ENCODE data around the gene XRCC1.

The XRCC1 gene

DNA sequence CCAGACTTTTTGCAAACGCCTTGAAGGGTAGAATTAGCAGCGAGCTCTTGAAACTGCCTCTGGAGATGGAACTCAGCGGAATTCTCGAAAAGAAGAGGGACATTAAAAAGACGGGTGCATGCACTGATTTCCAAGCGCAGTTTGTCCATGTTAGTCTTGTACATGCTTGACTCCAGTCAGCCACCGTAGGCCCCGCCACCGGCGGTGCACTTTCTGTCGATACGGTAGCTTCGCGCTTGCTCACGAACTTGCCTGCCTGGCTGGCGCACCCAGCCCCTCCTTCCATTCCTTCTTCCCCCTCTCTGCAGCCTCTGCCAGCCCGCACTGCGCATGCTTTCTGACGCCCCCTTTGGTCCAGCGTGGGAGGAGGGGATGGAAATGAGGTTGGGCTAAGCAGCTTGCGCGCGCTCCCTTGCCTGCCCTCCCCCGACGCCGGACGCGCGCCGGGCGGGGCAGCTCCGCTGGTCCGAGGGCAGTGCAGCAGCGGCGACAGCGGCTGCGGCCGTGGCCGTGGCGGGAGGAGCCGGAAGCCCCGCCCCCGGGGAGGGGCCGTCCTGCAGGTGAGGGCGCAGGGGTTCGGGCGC lies 42.3 kb downstream of the XRCC1 start, which contains the start of gene ZNF575:
Gene ZNF575 (plus strand): TSS at position 227 of the 584 bp plus-strand sequence. CDS start 1,235 bp downstream, outside the sequence.
- peak; percentile 85 for DNase-seq (ENCODE audit: low read depth, low spot score)
- peaks cover 10% of the 10 kb centered on the region for H3K36me3 ChIP-seq (ENCODE audit: insufficient read depth, insufficient read length, low read length)
- peaks cover 10% of the 10 kb centered on the region for H3K4me1 ChIP-seq (ENCODE audit: insufficient read depth, insufficient read length)
- no peak for TF ChIP-seq SUZ12 (IDR thresholded peaks at IDR 0.05; ENCODE audit: extremely low read depth, insufficient read depth, insufficient read length)
- no peak for TF ChIP-seq YY1 (IDR thresholded peaks at IDR 0.05; ENCODE audit: insufficient read depth, insufficient read length)
- TF ChIP-seq ZNF274 (IDR thresholded peaks at IDR 0.05; ENCODE audit: low read depth, low read length): no peak
- H3K9ac ChIP-seq (ENCODE audit: insufficient read length, low read depth): peak within 1 kb of the TSS; percentile 80
- H3K9me3 ChIP-seq (ENCODE audit: insufficient read depth, low read length): no peaks in the 10 kb centered on the region
- H3K4me3 ChIP-seq (ENCODE audit: insufficient read length, low read depth): peak within 1 kb of the TSS; percentile 56
- no peaks in the 10 kb centered on the region for H3K27me3 ChIP-seq (ENCODE audit: insufficient read depth, insufficient read length)

DNA sequence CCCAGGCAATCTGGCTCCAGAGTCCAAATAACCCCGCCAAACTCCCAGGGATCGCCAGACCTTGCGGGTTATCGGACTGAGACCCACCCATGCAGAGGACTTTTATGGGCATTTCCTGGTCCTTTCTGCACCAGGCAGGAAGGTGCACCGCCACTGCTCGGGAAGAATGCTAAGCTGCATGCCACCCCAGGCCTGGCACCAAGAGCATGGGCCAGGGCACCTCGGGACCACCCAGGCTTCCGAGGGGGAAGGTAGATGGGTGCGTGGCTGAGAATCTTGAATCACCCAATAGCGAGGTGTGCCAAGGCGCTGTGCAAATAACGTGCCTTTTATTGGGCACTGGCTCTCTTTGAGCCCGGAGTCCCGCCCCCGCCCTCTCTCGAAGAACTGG lies 42.8 kb downstream of the XRCC1 start:
- Histone ChIP-seq H3K4me1 (ENCODE audit: insufficient read depth, insufficient read length) (peaks cover 10% of the 10 kb centered on the region), H3K27me3 (ENCODE audit: insufficient read depth, insufficient read length) (no peaks in the 10 kb centered on the region), H3K9me3 (ENCODE audit: insufficient read depth, low read length) (no peaks in the 10 kb centered on the region), H3K4me3 (ENCODE audit: insufficient read length, low read depth) (peak overlapping the region; percentile 56), H3K36me3 (ENCODE audit: insufficient read depth, insufficient read length, low read length) (peaks cover 6% of the 10 kb centered on the region), H3K9ac (ENCODE audit: insufficient read length, low read depth) (peak overlapping the region; percentile 80)
- DNase-seq (ENCODE audit: low read depth, low spot score): no peak
- TF ChIP-seq SUZ12 (IDR thresholded peaks at IDR 0.05; ENCODE audit: extremely low read depth, insufficient read depth, insufficient read length) (no peak), YY1 (IDR thresholded peaks at IDR 0.05; ENCODE audit: insufficient read depth, insufficient read length) (no peak), ZNF274 (IDR thresholded peaks at IDR 0.05; ENCODE audit: low read depth, low read length) (no peak)

- Histone ChIP-seq H3K27me3 (ENCODE audit: insufficient read depth, insufficient read length) (peaks cover 8% of the 10 kb centered on the region), H3K9me3 (ENCODE audit: insufficient read depth, low read length) (no peaks in the 10 kb centered on the region), H3K4me1 (ENCODE audit: insufficient read depth, insufficient read length) (no peaks in the 10 kb centered on the region), H3K9ac (ENCODE audit: insufficient read length, low read depth) (no peak overlapping the region), H3K36me3 (ENCODE audit: insufficient read depth, insufficient read length, low read length) (peaks cover under 1% of the 10 kb centered on the region), H3K4me3 (ENCODE audit: insufficient read length, low read depth) (no peak overlapping the region)
- no peak for DNase-seq (ENCODE audit: low read depth, low spot score)
- TF ChIP-seq YY1 (IDR thresholded peaks at IDR 0.05; ENCODE audit: insufficient read depth, insufficient read length) (no peak), ZNF274 (IDR thresholded peaks at IDR 0.05; ENCODE audit: low read depth, low read length) (no peak), SUZ12 (IDR thresholded peaks at IDR 0.05; ENCODE audit: extremely low read depth, insufficient read depth, insufficient read length) (no peak)
These were observed 47.3 kb downstream of the XRCC1 start for GRCh38 chr19:43527860-43528622.

DNA sequence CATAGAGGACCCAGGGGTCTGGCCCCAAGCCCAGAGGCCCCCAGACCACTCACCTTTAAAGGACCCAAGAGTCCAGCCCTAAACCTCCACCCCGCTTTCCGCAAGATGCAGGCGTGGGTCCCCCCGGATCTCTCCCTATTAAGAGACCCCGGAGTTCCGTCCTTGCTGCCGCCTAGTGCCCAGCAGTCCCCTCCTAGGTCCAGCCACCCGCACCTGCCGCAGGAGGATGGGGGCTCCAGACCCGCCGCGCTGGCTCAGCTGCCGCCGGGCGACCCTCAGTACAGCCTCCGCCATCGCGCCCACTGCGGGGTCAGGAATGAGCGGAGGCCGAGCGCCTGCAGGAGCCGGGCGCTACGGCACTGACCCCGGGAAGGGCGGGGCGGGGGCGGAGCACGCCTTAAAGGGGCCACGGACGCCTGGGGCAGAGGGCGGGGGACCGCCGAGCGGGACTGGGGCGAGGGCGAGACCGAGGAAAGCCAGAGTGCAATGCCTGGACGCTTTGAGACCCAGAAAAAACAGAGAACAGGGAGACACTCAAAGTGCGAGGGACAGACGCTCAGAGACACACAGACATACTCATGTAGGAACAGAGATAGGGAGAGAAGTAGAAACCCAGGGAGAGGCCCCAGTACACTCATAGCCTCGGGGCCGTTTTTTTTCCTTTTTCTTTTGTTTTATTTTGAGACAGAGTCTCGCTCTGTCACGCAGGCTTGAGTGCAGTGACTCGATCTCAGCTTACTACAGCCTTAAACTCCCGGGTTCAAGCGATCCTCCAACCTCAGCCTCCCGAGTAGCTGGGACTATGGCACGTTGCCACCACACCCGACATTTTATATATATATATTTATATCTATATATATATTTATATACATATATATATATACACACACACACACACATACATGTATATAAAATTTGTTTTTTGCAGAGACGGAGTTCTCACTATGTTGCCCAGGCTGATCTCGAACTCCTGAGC lies 48.2 kb downstream of the XRCC1 start, which contains the start of gene ETHE1:
Gene ETHE1 (minus strand): TSS at position 318 of the 976 bp plus-strand sequence. CDS start 24 bp downstream, at position 294.
- no peaks in the 10 kb centered on the region for H3K4me1 ChIP-seq (ENCODE audit: insufficient read depth, insufficient read length)
- peaks cover 3% of the 10 kb centered on the region for H3K36me3 ChIP-seq (ENCODE audit: insufficient read depth, insufficient read length, low read length)
- peak within 1 kb of the TSS; percentile 84 for H3K4me3 ChIP-seq (ENCODE audit: insufficient read length, low read depth)
- H3K9ac ChIP-seq (ENCODE audit: insufficient read length, low read depth): peak within 1 kb of the TSS; percentile 93
- no peak for DNase-seq (ENCODE audit: low read depth, low spot score)
- no peaks in the 10 kb centered on the region for H3K9me3 ChIP-seq (ENCODE audit: insufficient read depth, low read length)
- TF ChIP-seq SUZ12 (IDR thresholded peaks at IDR 0.05; ENCODE audit: extremely low read depth, insufficient read depth, insufficient read length): no peak
- TF ChIP-seq YY1 (IDR thresholded peaks at IDR 0.05; ENCODE audit: insufficient read depth, insufficient read length): no peak
- peaks cover 8% of the 10 kb centered on the region for H3K27me3 ChIP-seq (ENCODE audit: insufficient read depth, insufficient read length)

DNA sequence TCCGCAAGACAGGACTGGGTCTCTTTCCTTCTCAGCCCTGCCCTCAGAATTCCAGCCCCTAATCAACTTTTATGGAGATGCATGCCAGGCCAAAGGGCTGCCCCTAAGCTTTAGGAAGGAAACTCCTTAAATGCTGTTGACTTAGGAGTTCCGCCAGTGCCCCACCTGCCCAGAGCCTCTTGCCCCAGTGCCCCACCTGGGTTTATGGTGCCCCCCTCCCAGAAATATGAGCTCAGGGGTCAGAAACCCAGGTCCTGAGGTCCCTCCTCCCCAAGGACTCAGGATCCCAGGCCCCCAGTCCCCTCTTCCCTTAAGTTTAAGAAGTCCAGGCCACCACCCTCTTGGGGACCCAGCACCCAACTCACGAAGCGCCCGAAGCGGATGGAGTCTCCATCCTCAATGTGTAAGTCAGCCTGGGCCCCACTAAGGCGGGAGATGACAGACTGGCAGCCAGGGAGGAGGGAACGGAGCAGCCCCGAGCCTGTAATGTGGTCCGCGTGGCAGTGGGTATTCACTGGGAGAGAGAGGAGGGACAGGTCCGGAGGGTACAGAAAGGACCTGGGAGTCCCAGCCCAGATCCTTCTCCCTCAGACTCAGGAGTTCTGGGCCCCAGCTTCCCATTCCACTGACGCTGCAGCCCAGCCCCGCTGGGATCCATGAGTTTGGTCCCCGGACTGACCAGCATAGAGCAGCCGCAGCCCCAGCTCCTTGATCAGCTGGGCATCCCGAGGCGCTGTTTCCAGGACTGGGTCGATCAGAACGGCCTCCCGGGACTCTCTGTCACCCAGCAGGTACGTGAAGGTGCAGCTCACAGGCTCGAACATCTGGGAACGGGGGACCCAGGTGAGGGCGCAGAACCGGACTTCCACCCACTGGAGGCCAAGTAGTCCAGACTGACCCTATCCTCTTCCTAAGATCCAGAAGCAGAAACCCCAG lies 49.2 kb downstream of the XRCC1 start:
- TF ChIP-seq ZNF274 (IDR thresholded peaks at IDR 0.05; ENCODE audit: low read depth, low read length): no peak
- TF ChIP-seq YY1 (IDR thresholded peaks at IDR 0.05; ENCODE audit: insufficient read depth, insufficient read length): no peak
- TF ChIP-seq SUZ12 (IDR thresholded peaks at IDR 0.05; ENCODE audit: extremely low read depth, insufficient read depth, insufficient read length): no peak
- Histone ChIP-seq H3K9ac (ENCODE audit: insufficient read length, low read depth) (peak overlapping the region; percentile 93), H3K36me3 (ENCODE audit: insufficient read depth, insufficient read length, low read length) (peaks cover 6% of the 10 kb centered on the region), H3K9me3 (ENCODE audit: insufficient read depth, low read length) (no peaks in the 10 kb centered on the region), H3K4me3 (ENCODE audit: insufficient read length, low read depth) (peak overlapping the region; percentile 84), H3K4me1 (ENCODE audit: insufficient read depth, insufficient read length) (no peaks in the 10 kb centered on the region), H3K27me3 (ENCODE audit: insufficient read depth, insufficient read length) (peaks cover 8% of the 10 kb centered on the region)
- no peak for DNase-seq (ENCODE audit: low read depth, low spot score)

All from NT2/D1 (cell line).